Inflammatory macrophage treated with lipopolysaccharide for 4 hours (primary cell): Measurements from ENCODE around the gene PEX6.

Experiments used
- DNase-seq: peaks from one replicate; pipeline ENCODE4 v3.0.0-alpha.2; 2020

PEX6 gene

GRCh38 chr6:42932412-42932811 is 46.6 kb downstream of the PEX6 start:
- no peak for DNase-seq

GRCh38 chr6:42929821-42930360 is 49.1 kb downstream of the PEX6 start:
- peak; percentile 96 for DNase-seq

- DNase-seq, result peak; percentile 94
Measured at GRCh38 chr6:42928986-42929820, 49.8 kb downstream of the PEX6 start, which contains the start of gene CNPY3. Gene CNPY3, plus strand, starts transcription at chr6:42929480. Its CDS starts 91 bp downstream, at chr6:42929571.

GRCh38 chr6:42925248-42925857 is 53.6 kb downstream of the PEX6 start:
- DNase-seq, result no peak

GRCh38 chr6:42923666-42924065 is 55.3 kb downstream of the PEX6 start:
- peak; percentile 79 for DNase-seq

GRCh38 chr6:42921801-42922200 is 57.2 kb downstream of the PEX6 start:
- DNase-seq, result no peak

- DNase-seq, result no peak
Measured at GRCh38 chr6:42916288-42916687, 62.7 kb downstream of the PEX6 start.

GRCh38 chr6:42915732-42916131 is 63.2 kb downstream of the PEX6 start, which contains the start of gene PTCRA:
Gene PTCRA, plus strand, starts transcription at chr6:42916053. Its CDS starts 17 bp downstream, at chr6:42916070.
- DNase-seq, result no peak

GRCh38 chr6:42914546-42914945 is 64.4 kb downstream of the PEX6 start:
- no peak for DNase-seq
